HL-60/S4 treated with phorbol 12-myristate 13-acetate at 8.2 ng/mL for 4 days and 3 days (cell line): ENCODE measurements around the gene RBM17.
"Not testable (repeated sequence)": the region's sequence is repeated elsewhere in the genome, so short reads cannot be mapped to it uniquely, and the experiment has no call there.

Experiments used
- in situ Hi-C: fragments of 300-500 bp; cut with MboI; formaldehyde crosslinking; loops from 2 replicates; pipeline ENCODE4 v1.15.0; 2022; ENCODE audit warnings: low sequenced_read_pairs

RBM17 gene

GRCh38 chr10:6134099-6134823 is 45.4 kb downstream of the RBM17 start:
- in situ Hi-C loops, result no loop called here

GRCh38 chr10:6135039-6135438 is 46.2 kb downstream of the RBM17 start:
- in situ Hi-C loops, result no loop called here

GRCh38 chr10:6135589-6136168 is 46.8 kb downstream of the RBM17 start:
- in situ Hi-C loops, result no loop called here

- in situ Hi-C loops, result no loop called here
These were observed 47.7 kb downstream of the RBM17 start for GRCh38 chr10:6136215-6137201.

DNA sequence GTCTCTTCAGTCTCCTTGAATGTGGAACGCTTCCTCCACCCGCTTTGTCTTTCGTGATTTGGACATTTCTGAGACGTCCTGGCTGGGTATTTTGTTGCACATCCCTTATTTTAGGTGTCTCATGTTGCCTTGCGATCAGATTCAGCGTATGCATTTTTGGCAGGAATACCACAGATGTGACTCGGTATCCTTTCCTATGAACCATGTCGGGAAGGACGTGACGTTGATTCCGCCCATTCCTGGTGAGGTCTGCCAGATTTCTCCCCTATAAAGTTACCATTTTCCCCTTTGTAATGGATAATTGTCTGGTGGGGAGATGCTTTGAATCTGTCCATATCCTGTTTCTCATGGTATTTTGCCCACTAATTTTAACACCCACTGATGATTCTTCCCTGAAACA is 49.6 kb downstream of the RBM17 start:
- in situ Hi-C loops, result no loop called here

DNA sequence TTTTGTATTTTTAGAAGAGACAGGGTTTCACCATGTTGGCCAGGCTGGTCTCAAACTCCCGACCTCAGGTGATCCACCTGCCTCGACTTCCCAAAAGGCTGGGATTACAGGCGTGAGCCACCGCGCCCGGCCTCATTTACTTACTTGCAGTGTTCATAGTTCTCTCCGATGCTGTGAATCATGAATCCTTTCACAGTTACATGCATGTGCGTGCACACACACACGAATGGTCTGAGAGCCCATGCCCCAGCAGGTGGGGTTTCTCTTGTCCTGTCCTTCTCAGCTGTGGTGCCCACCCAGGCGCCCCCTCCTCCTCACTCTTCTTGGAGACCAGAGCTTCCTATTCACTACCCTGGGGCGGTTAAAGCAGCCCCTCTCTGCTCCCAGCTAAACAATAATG is 50.6 kb downstream of the RBM17 start:
- in situ Hi-C loops, result no loop called here

- in situ Hi-C loops, result no loop called here
These were observed 51.5 kb downstream of the RBM17 start for GRCh38 chr10:6140141-6140841.

DNA sequence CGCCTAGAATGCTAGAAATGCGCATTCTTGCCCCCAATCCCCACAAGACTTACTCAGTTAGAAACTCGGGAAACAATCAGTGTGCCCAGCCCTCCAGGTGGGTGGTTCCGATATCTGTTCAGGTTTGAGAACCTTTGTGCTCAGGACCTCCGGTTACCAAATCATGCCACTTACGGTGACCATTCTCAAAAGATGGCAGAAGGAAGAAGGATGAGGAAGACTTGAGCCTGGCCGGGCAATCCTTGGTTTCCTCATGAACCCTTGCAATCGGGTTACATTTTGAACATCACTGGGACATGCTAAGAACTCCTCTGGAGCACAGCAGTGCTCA is 52.1 kb downstream of the RBM17 start:
- in situ Hi-C loops, result no loop called here

GRCh38 chr10:6141296-6142151 is 52.7 kb downstream of the RBM17 start:
- in situ Hi-C loops, result no loop called here

DNA sequence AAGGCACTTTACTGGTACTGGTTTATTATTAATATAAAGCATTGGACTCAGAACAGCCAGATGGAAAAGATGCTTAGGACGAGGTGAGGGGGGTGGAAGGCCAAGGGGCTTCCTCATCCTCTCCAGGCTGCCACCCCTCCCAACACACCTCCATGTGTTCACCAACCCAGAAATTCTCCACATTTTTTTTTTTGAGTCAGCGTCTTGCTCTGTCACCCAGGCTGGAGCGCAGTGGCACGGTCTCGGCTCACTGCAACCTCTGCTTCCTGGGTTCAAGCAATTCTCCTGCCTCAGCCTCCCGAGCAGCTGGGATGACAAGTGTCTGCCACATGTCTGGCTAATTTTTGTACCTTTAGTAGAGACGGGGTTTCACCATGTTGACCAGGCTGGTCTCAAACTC is 53.4 kb downstream of the RBM17 start:
- in situ Hi-C loops, result not testable (repeated sequence)

GRCh38 chr10:6142644-6143043 is 53.8 kb downstream of the RBM17 start:
- in situ Hi-C loops, result no loop called here

DNA sequence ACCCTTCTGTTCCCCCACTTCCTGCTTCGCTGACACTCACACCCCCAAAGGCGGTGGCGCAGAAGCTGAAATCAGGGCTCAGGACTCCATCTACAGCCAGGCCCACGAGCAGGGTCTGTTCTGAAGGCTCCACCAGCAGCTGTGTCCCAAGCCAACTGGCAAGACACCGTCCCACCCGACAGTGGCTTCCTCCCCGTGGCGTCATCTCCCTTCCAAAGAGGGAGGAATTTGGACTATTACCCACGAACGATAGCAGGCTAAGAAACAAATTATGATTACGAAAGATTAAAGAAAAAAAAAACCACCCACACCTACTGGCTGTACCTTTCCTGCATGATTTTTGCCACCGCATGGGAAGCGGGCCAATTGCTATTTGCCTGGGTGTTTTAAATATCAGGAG is 54.3 kb downstream of the RBM17 start:
- in situ Hi-C loops, result no loop called here

DNA sequence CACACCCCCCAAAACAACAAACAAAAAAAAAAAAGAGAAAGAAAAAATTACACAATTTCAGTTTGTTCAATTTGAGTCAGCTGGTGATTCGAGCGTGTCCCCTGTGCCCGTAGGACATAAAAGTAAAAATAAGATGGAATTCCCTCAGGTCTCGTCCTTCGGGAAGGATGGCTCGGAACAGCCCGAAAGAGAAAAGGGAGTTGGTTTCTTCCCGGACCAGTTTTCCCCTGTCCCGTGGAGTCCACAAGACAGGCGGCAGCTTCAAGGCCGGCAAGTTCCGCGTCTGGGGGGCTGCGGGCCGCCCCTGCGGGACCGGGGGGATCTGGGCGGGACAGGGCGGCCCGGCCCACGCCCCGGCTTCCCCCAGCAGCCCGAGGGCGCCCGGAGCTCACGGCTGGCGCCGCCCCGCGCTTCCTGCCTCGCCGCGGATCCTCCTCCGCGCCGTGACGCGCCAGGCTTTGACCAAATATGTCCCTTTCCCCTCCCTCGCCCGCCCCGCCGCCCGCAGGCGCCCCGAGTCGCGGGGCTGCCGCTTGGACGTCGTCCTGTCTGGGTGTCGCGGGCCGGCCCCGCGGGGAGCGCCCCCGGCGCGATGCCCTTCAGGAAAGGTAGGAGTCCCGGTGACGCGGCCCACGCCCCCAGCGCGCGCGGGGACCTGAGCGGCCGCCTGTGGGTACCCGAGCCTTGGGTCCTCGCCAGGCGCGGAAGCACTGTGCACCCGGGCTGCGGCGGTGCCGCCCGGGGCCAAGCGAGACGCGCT is 55.8 kb downstream of the RBM17 start:
- in situ Hi-C loops, result no loop called here

GRCh38 chr10:6145166-6145987 is 56.5 kb downstream of the RBM17 start:
- in situ Hi-C loops, result no loop called here

DNA sequence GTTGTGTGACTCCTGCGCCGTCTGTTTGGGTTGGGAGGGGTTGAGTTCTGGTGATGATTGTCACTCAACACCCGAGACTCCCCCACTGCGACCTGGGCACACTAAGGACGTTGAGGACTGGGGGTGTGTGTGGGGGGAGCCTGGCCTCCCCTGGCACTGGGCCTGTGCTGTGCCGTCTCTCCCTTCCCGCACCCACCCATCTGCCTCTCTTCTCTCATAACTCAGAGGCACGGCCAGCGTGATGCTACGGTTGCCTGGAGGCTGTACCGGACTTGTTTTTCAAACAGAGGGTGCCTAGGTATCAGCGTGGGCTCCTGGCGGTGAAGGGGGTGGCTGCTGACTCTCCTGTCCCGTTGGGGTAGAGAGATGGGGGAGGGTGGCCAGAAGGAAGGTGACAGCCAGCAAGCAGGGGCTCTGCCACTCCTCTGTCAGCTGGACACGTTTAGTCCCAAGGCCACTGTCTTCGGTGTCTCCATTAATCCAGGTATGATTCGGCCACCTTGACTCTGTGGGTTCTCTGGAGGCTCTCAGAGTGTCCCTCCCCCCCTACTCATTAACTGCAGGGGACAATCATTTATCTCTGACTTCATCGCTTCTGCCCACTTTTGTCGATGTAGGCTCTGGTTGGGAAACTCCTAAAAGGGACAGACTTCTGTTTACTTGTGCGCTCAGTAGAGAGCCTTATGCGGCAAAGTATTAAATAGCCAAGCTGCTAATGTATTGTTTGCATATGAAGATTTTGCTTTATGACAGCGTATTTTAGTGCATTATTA is 57.4 kb downstream of the RBM17 start:
- in situ Hi-C loops, result no loop called here

GRCh38 chr10:6146921-6147320 is 58.1 kb downstream of the RBM17 start:
- in situ Hi-C loops, result no loop called here

GRCh38 chr10:6148251-6148701 is 59.4 kb downstream of the RBM17 start:
- in situ Hi-C loops, result no loop called here

- in situ Hi-C loops, result no loop called here
These were observed 60.1 kb downstream of the RBM17 start for GRCh38 chr10:6148908-6149307.
